ENCODE results near the gene MAP3K20.

DNA sequence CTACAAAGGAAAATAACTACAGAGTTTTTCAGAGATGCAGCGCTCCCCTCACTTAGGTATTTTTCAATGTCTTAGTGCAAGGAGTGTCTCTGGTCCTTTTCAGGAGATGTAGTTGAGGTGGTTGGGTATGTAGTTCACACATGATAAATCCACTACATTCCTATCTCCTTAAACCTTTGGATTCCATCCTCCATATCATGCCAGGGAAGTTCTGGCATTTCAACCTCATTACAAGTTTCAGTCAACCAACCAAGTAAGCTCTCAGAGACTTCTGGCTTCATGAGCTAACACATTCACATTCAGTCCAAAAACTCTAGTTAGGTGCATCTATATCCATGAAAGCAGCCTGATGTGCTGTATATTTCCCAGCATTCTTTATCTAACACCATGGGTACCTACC lies 47.3 kb downstream of the MAP3K20 start:
- TF ChIP-seq, protein P1, sequence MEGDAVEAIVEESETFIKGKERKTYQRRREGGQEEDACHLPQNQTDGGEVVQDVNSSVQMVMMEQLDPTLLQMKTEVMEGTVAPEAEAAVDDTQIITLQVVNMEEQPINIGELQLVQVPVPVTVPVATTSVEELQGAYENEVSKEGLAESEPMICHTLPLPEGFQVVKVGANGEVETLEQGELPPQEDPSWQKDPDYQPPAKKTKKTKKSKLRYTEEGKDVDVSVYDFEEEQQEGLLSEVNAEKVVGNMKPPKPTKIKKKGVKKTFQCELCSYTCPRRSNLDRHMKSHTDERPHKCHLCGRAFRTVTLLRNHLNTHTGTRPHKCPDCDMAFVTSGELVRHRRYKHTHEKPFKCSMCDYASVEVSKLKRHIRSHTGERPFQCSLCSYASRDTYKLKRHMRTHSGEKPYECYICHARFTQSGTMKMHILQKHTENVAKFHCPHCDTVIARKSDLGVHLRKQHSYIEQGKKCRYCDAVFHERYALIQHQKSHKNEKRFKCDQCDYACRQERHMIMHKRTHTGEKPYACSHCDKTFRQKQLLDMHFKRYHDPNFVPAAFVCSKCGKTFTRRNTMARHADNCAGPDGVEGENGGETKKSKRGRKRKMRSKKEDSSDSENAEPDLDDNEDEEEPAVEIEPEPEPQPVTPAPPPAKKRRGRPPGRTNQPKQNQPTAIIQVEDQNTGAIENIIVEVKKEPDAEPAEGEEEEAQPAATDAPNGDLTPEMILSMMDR (conservative IDR thresholded peaks at IDR 0.05 in 1 of 2, IDR thresholded peaks at IDR 0.05 in 1 of 2; ENCODE audit: extremely low read depth in 1 of 2, insufficient read depth in 1 of 2, low read depth in 1 of 2, low read length in 2 of 2), result no peak
- TF ChIP-seq EZH2 (IDR thresholded peaks at IDR 0.05; ENCODE audit: borderline replicate concordance, low read length), result no peak
